ENCODE results near the gene MBTPS1. TPM values are rescaled to one million over a fixed set of nuclear protein-coding genes. Genes with fewer than 3 reads are reported as not detected.

The MBTPS1 gene
- total RNA-seq, 1 donor from 2014 or later = 63.4 TPM

GRCh38 chr16:84062734-84063640 is 53.8 kb downstream of the MBTPS1 start:
- Histone ChIP-seq H3K36me3 (ENCODE audit: control insufficient read depth, insufficient read depth, low read length) (peaks cover 34% of the 10 kb centered on the region), H3K4me3 (ENCODE audit: low read depth, low read length) (no peak overlapping the region), H3K27me3 (ENCODE audit: control insufficient read depth, insufficient read depth, low read length) (no peaks in the 10 kb centered on the region)
- DNase-seq (ENCODE audit: low read depth) = peak; percentile 56
- TF ChIP-seq, protein P1, sequence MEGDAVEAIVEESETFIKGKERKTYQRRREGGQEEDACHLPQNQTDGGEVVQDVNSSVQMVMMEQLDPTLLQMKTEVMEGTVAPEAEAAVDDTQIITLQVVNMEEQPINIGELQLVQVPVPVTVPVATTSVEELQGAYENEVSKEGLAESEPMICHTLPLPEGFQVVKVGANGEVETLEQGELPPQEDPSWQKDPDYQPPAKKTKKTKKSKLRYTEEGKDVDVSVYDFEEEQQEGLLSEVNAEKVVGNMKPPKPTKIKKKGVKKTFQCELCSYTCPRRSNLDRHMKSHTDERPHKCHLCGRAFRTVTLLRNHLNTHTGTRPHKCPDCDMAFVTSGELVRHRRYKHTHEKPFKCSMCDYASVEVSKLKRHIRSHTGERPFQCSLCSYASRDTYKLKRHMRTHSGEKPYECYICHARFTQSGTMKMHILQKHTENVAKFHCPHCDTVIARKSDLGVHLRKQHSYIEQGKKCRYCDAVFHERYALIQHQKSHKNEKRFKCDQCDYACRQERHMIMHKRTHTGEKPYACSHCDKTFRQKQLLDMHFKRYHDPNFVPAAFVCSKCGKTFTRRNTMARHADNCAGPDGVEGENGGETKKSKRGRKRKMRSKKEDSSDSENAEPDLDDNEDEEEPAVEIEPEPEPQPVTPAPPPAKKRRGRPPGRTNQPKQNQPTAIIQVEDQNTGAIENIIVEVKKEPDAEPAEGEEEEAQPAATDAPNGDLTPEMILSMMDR (IDR thresholded peaks at IDR 0.05; ENCODE audit: insufficient read depth, low read length, severe bottlenecking) = peak; percentile 94
- FAIRE-seq = no peak

- Histone ChIP-seq H3K27me3 (ENCODE audit: control insufficient read depth, insufficient read depth, low read length) (no peaks in the 10 kb centered on the region), H3K36me3 (ENCODE audit: control insufficient read depth, insufficient read depth, low read length) (peaks cover 36% of the 10 kb centered on the region), H3K4me3 (ENCODE audit: low read depth, low read length) (no peak overlapping the region)
- DNase-seq (ENCODE audit: low read depth) = no peak
- FAIRE-seq = no peak
- TF ChIP-seq, protein P1 (IDR thresholded peaks at IDR 0.05; ENCODE audit: insufficient read depth, low read length, severe bottlenecking) = no peak
Observed at GRCh38 chr16:84061236-84061819, 55.4 kb downstream of the MBTPS1 start.

DNA sequence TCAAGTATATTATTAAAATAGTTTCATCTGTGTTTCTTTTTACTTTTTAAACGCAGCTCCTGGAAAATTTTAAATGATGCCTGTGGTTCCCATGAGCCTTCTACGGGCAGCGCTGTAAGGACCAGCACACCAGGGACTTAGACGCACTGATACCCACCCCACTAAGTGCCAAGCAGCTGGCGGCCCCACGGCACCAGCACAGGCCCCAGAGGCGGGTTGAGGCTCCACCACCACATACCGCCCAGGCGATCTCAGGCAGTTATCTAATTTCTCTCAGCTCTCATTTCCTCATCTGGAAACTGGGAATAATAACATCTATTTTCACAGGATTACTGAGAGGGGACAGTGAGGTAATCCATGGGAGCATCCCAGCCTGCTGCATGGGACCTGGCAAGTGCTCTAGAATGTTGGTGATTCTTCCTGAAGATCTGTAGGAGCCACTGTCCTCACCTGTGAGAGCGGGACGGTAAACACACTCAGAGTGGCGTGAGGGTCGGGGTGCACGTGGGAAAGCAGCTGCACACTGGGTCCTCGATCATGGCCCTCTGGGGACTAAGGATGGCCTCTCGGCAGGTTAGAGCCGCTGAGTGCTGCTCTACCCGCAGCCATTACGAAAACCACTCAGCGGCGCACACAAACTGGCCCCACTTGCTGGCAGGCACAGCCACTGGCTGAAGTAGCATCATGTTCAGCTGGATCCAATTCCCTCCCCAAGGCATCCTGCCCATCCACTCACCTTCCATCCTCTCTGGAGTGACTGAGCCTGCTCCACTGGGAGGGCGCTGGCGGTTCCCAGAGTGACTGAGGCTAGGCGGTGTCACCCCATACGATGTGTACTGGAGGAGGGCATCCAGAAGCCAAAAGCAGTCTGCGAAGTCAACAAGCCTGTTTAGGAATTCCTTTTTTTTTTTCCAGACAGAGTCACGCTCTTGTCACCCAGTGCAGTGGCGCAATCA is 56.5 kb downstream of the MBTPS1 start:
- Histone ChIP-seq H3K27me3 (ENCODE audit: control insufficient read depth, insufficient read depth, low read length) (no peaks in the 10 kb centered on the region), H3K36me3 (ENCODE audit: control insufficient read depth, insufficient read depth, low read length) (peaks cover 41% of the 10 kb centered on the region), H3K4me3 (ENCODE audit: low read depth, low read length) (no peak overlapping the region)
- DNase-seq (ENCODE audit: low read depth) (no peak), FAIRE-seq (no peak)
- TF ChIP-seq, protein P1 (IDR thresholded peaks at IDR 0.05; ENCODE audit: insufficient read depth, low read length, severe bottlenecking) = no peak

- TF ChIP-seq, protein P1 (IDR thresholded peaks at IDR 0.05; ENCODE audit: insufficient read depth, low read length, severe bottlenecking) = no peak
- no peaks in the 10 kb centered on the region for H3K27me3 ChIP-seq (ENCODE audit: control insufficient read depth, insufficient read depth, low read length)
- H3K36me3 ChIP-seq (ENCODE audit: control insufficient read depth, insufficient read depth, low read length) = peaks cover 49% of the 10 kb centered on the region
- FAIRE-seq (no peak), DNase-seq (ENCODE audit: low read depth) (no peak)
- no peak overlapping the region for H3K4me3 ChIP-seq (ENCODE audit: low read depth, low read length)
Observed at GRCh38 chr16:84059111-84059510, 57.6 kb downstream of the MBTPS1 start.

DNA sequence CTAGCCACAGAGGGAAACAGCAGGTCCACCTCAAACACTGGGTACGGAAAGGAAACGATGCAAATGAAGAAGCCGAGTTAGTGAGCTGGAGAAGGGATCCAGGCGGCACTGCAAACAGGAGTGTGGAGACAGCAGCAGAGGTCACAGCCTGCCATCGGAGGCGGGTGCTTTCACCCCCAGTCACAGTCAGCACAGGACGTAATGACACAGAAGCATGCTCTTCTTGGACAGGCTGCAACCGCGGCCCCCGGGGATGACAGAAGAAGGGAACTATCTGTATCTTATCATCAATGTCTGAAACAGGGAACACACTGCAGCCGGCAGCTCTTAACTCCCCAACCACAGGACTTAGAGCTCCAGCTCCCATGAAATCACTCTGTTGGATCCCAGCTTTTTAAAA is 58.1 kb downstream of the MBTPS1 start:
- TF ChIP-seq, protein P1 (IDR thresholded peaks at IDR 0.05; ENCODE audit: insufficient read depth, low read length, severe bottlenecking) = no peak
- DNase-seq (ENCODE audit: low read depth) = no peak
- FAIRE-seq = no peak
- Histone ChIP-seq H3K36me3 (ENCODE audit: control insufficient read depth, insufficient read depth, low read length) (peaks cover 49% of the 10 kb centered on the region), H3K27me3 (ENCODE audit: control insufficient read depth, insufficient read depth, low read length) (no peaks in the 10 kb centered on the region), H3K4me3 (ENCODE audit: low read depth, low read length) (no peak overlapping the region)

All from bronchial epithelial cell (primary cell).